Nephron (organoid): ENCODE results near the gene TCN2.

Source experiments
- H3K27ac Mint-ChIP-seq, 3 experiments: 2 replicates each; pipeline ENCODE4 v1.8.0; 2020; ENCODE audit warnings: mixed read lengths in 3 of 3, mild to moderate bottlenecking in 2 of 3, moderate library complexity in 1 of 3
- H3K27me3 Mint-ChIP-seq: 2 replicates; pipeline ENCODE4 v1.8.0; 2021; ENCODE audit warnings: low read depth, mild to moderate bottlenecking, moderate library complexity, mixed read lengths
- H3K36me3 Mint-ChIP-seq: 2 replicates; pipeline ENCODE4 v1.8.0; 2020; ENCODE audit warnings: low read depth, mixed read lengths
- H3K4me1 Mint-ChIP-seq: 2 replicates; pipeline ENCODE4 v1.8.0; 2020; ENCODE audit warnings: mixed read lengths
- H3K4me3 Mint-ChIP-seq, 3 experiments: 2 replicates each; pipeline ENCODE4 v1.8.0; 2020; ENCODE audit warnings: mild to moderate bottlenecking in 3 of 3, mixed read lengths in 3 of 3, moderate library complexity in 2 of 3
- H3K9me3 Mint-ChIP-seq: 2 replicates; pipeline ENCODE4 v1.8.0; 2020; ENCODE audit warnings: mixed read lengths
- TF ChIP-seq, protein P1 (sequence below), 3 experiments: fragments of 200-600 bp; sonication (generic); IDR thresholded peaks; one replicate each; pipeline ENCODE4 v1.5.0; 2021; ENCODE audit warnings: antibody characterized with exemption in 3 of 3; ENCODE audit not compliant: unreplicated experiment in 3 of 3

TCN2 gene

DNA sequence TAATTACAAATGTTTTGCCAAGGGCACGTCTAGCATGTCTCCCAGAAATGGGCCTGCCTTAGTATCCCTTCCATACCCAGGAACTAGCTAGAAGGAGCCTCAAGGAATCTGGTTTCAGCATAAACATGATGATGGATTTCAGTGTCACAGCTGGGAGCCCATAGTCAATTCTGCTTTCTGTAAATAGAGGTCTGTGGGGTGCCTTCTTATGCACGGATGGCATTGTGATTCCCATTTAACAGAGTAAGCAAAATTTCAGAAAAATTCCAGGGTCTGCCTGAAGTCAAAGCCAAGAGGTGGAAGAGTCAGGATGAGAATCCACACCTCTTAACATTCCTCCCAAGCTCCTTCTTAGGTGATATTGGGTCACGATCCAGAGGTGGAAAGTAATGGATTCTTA is 48.6 kb downstream of the TCN2 start:
- TF ChIP-seq, protein P1, sequence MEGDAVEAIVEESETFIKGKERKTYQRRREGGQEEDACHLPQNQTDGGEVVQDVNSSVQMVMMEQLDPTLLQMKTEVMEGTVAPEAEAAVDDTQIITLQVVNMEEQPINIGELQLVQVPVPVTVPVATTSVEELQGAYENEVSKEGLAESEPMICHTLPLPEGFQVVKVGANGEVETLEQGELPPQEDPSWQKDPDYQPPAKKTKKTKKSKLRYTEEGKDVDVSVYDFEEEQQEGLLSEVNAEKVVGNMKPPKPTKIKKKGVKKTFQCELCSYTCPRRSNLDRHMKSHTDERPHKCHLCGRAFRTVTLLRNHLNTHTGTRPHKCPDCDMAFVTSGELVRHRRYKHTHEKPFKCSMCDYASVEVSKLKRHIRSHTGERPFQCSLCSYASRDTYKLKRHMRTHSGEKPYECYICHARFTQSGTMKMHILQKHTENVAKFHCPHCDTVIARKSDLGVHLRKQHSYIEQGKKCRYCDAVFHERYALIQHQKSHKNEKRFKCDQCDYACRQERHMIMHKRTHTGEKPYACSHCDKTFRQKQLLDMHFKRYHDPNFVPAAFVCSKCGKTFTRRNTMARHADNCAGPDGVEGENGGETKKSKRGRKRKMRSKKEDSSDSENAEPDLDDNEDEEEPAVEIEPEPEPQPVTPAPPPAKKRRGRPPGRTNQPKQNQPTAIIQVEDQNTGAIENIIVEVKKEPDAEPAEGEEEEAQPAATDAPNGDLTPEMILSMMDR (IDR thresholded peaks at IDR 0.05; ENCODE audit: unreplicated experiment in 3 of 3): no peak
- Mint-ChIP-seq H3K9me3 (no peaks in the 10 kb centered on the region), H3K4me1 (no peaks in the 10 kb centered on the region), H3K4me3 (no peak overlapping the region), H3K27me3 (peaks cover 5% of the 10 kb centered on the region), H3K27ac (no peak overlapping the region), H3K36me3 (peaks cover 13% of the 10 kb centered on the region)

DNA sequence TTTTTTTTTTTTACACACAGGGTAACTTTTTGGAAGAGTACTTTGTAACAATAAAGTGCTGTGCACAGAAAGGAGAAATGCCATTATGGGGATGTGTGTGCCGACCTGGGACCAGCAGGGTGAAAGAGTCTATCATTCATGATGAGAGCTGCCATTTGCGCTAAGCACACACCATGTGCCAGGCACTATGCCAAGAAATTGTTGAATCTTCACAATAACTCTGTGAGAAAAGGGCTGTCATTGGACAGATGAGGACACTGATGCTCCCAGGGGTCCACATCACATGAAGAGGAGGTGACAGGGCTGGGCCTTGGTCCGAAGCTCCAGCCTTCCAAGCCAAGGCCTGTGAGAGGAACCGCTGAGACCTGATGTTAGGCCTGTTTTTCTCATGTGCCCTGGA is 55.1 kb downstream of the TCN2 start:
- peaks cover 5% of the 10 kb centered on the region for H3K27me3 Mint-ChIP-seq
- TF ChIP-seq, protein P1 (IDR thresholded peaks at IDR 0.05; ENCODE audit: unreplicated experiment in 3 of 3): no peak
- peaks cover 18% of the 10 kb centered on the region for H3K36me3 Mint-ChIP-seq
- H3K4me3 Mint-ChIP-seq: no peak overlapping the region
- H3K9me3 Mint-ChIP-seq: no peaks in the 10 kb centered on the region
- H3K4me1 Mint-ChIP-seq: peaks cover 8% of the 10 kb centered on the region
- H3K27ac Mint-ChIP-seq: no peak overlapping the region

DNA sequence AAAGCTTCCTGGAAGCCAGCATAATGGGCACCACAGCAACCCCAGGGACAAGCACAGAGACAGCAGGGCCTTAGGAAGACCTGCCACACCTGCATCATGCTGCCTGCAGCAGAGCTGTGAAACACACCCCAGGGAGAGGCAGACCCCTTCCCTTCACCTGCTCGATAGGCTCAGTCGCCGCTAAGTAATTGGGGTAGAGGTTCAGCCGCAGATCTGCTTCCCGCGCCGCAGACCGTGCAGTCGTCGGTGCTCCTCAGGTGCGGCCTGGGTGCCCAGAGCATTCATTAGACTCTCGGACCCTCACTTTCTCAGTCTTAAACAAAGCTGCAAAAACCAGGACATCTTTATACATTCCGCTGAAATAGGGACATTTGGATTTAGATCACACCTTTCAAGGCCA is 57.8 kb downstream of the TCN2 start:
- peak overlapping the region in 1 of 3 experiments; percentile 5 for H3K4me3 Mint-ChIP-seq
- peaks cover 15% of the 10 kb centered on the region for H3K36me3 Mint-ChIP-seq
- H3K4me1 Mint-ChIP-seq: peaks cover 9% of the 10 kb centered on the region
- H3K9me3 Mint-ChIP-seq: no peaks in the 10 kb centered on the region
- TF ChIP-seq, protein P1 (IDR thresholded peaks at IDR 0.05; ENCODE audit: unreplicated experiment in 3 of 3): no peak
- H3K27me3 Mint-ChIP-seq: peaks cover 19% of the 10 kb centered on the region
- no peak overlapping the region for H3K27ac Mint-ChIP-seq

DNA sequence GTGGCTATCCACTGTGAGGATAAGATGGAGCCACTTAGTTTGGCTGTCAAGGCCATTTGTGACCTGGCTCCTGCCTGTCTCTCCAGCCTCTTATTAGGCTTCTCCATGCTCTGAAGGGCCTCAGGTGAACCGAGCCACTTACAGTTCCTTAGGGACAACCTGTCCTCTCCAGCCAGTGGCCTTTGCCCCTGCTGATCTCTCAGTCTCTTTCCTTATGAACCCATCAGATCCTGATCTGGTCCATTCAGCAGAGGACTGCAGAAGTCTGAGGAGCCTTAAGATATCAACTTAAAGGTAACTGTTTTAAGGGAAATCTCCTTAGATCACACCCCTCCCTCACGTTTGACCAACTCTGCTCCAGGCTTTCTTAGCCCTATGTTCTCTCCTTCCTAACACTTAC is 58.3 kb downstream of the TCN2 start:
- peaks cover 12% of the 10 kb centered on the region for H3K36me3 Mint-ChIP-seq
- no peak overlapping the region for H3K27ac Mint-ChIP-seq
- H3K9me3 Mint-ChIP-seq: no peaks in the 10 kb centered on the region
- H3K4me3 Mint-ChIP-seq: no peak overlapping the region
- TF ChIP-seq, protein P1 (IDR thresholded peaks at IDR 0.05; ENCODE audit: unreplicated experiment in 3 of 3): no peak
- H3K27me3 Mint-ChIP-seq: peaks cover 22% of the 10 kb centered on the region
- peaks cover 9% of the 10 kb centered on the region for H3K4me1 Mint-ChIP-seq

DNA sequence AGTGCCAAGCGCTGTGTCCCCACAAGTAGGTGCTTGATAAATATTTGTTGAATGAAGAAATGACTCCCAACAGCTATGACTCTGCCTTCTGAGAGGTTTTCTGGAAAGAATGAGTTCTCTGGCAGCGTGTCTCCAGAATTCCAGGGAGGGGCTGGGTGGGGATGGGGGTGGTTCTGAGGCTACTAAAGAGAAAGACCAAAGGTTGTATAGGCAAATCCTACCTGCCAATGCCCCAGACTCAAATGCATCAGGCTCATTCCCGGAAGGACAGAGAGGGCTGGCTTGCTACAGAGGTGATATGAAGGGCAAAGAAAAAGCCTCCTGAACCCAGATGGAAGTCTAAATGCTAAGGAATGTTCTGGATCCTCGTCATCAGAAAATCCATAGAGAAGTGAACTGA is 58.8 kb downstream of the TCN2 start:
- Mint-ChIP-seq H3K36me3 (peaks cover 9% of the 10 kb centered on the region), H3K27me3 (peaks cover 27% of the 10 kb centered on the region), H3K9me3 (no peaks in the 10 kb centered on the region), H3K4me3 (peak overlapping the region; percentile 81 to 97 (median 95)), H3K27ac (no peak overlapping the region), H3K4me1 (peaks cover 9% of the 10 kb centered on the region)
- TF ChIP-seq, protein P1 (IDR thresholded peaks at IDR 0.05; ENCODE audit: unreplicated experiment in 3 of 3): no peak

DNA sequence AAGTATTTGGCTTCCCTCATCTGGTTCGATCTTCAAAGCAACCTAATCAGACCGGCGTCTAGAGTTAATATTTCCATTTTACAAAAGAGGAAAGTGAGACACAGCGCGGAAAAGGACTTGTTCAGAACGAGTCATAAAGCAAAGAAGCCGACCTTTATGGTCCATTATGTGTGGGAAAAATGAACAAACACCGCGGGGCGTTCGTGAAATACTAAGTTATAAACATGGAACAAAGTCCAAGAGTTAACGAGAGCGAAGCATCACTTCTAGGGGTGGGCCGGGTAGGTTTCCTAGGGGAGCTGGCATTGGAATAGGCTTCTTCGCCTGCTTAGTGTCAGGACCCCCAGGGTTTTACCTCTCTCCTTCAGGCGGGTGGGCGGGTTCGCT is 60.1 kb downstream of the TCN2 start:
- TF ChIP-seq, protein P1 (IDR thresholded peaks at IDR 0.05; ENCODE audit: unreplicated experiment in 3 of 3): no peak
- Mint-ChIP-seq H3K27me3 (peaks cover 27% of the 10 kb centered on the region), H3K36me3 (peaks cover 9% of the 10 kb centered on the region), H3K4me1 (peaks cover 9% of the 10 kb centered on the region), H3K4me3 (peak overlapping the region; percentile 90 to 97 (median 95)), H3K9me3 (no peaks in the 10 kb centered on the region), H3K27ac (no peak overlapping the region)
